MM.1S (cell line): Measurements from ENCODE around the gene PLA2R1.

Source experiments
- DNase-seq: peaks from one replicate; pipeline ENCODE4 v3.0.0-alpha.2; 2015
- H2AFZ ChIP-seq: fragments of 300-600 bp; sonication (generic); 2 replicates; pipeline ENCODE4 v1.6.0; 2016; ENCODE audit warnings: antibody characterized with exemption, low read length
- H3F3A ChIP-seq: fragments of 300-600 bp; sonication (generic); 2 replicates; pipeline ENCODE4 v1.6.1; 2016; ENCODE audit warnings: mild to moderate bottlenecking, antibody characterized with exemption, low read length, moderate library complexity, mixed read lengths; ENCODE audit not compliant: insufficient read depth
- H3K27ac ChIP-seq: fragments of 300-600 bp; sonication (generic); 2 replicates; pipeline ENCODE4 v1.5.1; 2016; ENCODE audit warnings: mild to moderate bottlenecking, low read length
- H3K27me3 ChIP-seq: fragments of 300-600 bp; sonication (generic); replicated peaks from 2 replicates; pipeline ENCODE4 v1.6.0; 2016; ENCODE audit warnings: low read length; ENCODE audit not compliant: insufficient read depth
- H3K36me3 ChIP-seq: fragments of 300-600 bp; sonication (generic); replicated peaks from 2 replicates; pipeline ENCODE4 v1.6.1; 2016; ENCODE audit warnings: mild to moderate bottlenecking, low read length, mixed read lengths; ENCODE audit not compliant: insufficient read depth
- H3K4me1 ChIP-seq: fragments of 300-600 bp; sonication (generic); 2 replicates; pipeline ENCODE4 v1.6.1; 2016; ENCODE audit warnings: low read length, mixed read lengths
- H3K4me2 ChIP-seq: fragments of 300-600 bp; sonication (generic); 2 replicates; pipeline ENCODE4 v1.6.0; 2016; ENCODE audit warnings: low read depth, low read length
- H3K4me3 ChIP-seq: fragments of 300-600 bp; sonication (generic); 2 replicates; pipeline ENCODE4 v1.5.1; 2016; ENCODE audit warnings: low read length, mixed read lengths
- H3K79me2 ChIP-seq: fragments of 300-600 bp; sonication (generic); 2 replicates; pipeline ENCODE4 v1.6.1; 2016; ENCODE audit warnings: mixed run types, low read length, mixed read lengths
- H3K9ac ChIP-seq: fragments of 300-600 bp; sonication (generic); 2 replicates; pipeline ENCODE4 v1.6.1; 2016; ENCODE audit warnings: low read length, mixed read lengths
- H3K9me2 ChIP-seq: fragments of 300-600 bp; sonication (generic); replicated peaks from 2 replicates; pipeline ENCODE4 v1.6.1; 2016; ENCODE audit warnings: mild to moderate bottlenecking, low read length, mixed read lengths; ENCODE audit not compliant: insufficient read depth
- H3K9me3 ChIP-seq: fragments of 300-600 bp; sonication (generic); replicated peaks from 2 replicates; pipeline ENCODE4 v1.6.1; 2016; ENCODE audit warnings: mild to moderate bottlenecking, low read length, mixed read lengths; ENCODE audit not compliant: insufficient read depth
- H4K20me1 ChIP-seq: fragments of 300-600 bp; sonication (generic); 2 replicates; pipeline ENCODE4 v1.6.1; 2016; ENCODE audit warnings: mild to moderate bottlenecking, low read length, moderate library complexity, mixed read lengths; ENCODE audit not compliant: insufficient read depth
- EZH2 ChIP-seq: fragments of 300-600 bp; sonication (generic); optimal IDR thresholded peaks from 2 replicates; pipeline ENCODE3; 2017; ENCODE audit warnings: low read depth, mild to moderate bottlenecking, antibody characterized with exemption, low read length, mixed read lengths
- EZH2phosphoT487 ChIP-seq: fragments of 300-600 bp; sonication (generic); IDR thresholded peaks from 2 replicates; pipeline ENCODE4 v1.6.1; 2018; ENCODE audit warnings: antibody characterized with exemption, low read length
- TF ChIP-seq, protein P1 (sequence below): fragments of 300-600 bp; sonication (generic); IDR thresholded peaks from 2 replicates; pipeline ENCODE4 v1.5.1; 2016; ENCODE audit warnings: antibody characterized with exemption, low read length, mixed read lengths

Gene PLA2R1

DNA sequence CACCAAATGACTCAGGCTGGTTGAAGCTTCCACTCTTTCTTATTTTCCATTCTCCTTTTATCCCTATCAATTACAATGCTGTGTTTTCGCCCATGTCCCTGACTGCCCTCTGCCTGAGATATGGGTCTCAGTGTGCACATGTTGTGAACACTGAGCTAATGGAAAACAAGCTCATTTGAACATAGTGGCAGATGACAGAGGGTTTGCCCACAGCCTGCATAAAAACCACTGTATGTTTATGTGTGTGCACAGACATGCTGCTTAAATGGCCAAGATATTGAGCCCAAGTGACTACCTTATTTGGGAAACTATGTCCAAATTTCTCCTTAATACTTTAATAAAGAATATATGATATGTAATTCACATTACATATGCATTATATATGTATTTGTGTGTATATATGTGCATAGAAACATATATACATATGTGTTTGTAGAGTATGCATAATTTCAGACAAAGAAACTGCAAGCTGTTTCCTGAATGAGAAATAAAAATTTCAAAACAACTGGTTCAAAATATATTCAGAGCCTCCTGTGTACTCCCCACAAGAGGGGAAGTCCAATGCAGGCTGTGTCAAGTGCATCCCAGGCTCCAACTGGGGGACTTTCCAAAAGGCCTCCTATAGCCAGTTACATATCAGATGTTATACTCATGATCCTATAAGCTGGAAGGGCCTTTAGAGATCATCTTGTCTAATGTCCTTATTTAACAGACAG, 171.7 kb downstream of the PLA2R1 start:
- peaks cover 5% of the 10 kb centered on the region for H3K36me3 ChIP-seq
- no peak overlapping the region for H2AFZ ChIP-seq
- peak; percentile 91 for DNase-seq
- peak overlapping the region; percentile 37 for H3K9ac ChIP-seq
- H3K9me2 ChIP-seq, result no peaks in the 10 kb centered on the region
- H3K4me2 ChIP-seq, result peak overlapping the region; percentile 30
- peak overlapping the region; percentile 93 for H3K27ac ChIP-seq
- TF ChIP-seq EZH2phosphoT487, result no peak
- TF ChIP-seq, protein P1, sequence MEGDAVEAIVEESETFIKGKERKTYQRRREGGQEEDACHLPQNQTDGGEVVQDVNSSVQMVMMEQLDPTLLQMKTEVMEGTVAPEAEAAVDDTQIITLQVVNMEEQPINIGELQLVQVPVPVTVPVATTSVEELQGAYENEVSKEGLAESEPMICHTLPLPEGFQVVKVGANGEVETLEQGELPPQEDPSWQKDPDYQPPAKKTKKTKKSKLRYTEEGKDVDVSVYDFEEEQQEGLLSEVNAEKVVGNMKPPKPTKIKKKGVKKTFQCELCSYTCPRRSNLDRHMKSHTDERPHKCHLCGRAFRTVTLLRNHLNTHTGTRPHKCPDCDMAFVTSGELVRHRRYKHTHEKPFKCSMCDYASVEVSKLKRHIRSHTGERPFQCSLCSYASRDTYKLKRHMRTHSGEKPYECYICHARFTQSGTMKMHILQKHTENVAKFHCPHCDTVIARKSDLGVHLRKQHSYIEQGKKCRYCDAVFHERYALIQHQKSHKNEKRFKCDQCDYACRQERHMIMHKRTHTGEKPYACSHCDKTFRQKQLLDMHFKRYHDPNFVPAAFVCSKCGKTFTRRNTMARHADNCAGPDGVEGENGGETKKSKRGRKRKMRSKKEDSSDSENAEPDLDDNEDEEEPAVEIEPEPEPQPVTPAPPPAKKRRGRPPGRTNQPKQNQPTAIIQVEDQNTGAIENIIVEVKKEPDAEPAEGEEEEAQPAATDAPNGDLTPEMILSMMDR, result no peak
- TF ChIP-seq EZH2, result no peak
- H4K20me1 ChIP-seq, result no peaks in the 10 kb centered on the region
- no peak overlapping the region for H3K4me3 ChIP-seq
- H3F3A ChIP-seq, result peaks cover 19% of the 10 kb centered on the region
- H3K79me2 ChIP-seq, result no peaks in the 10 kb centered on the region
- peaks cover 44% of the 10 kb centered on the region for H3K4me1 ChIP-seq
- H3K9me3 ChIP-seq, result no peaks in the 10 kb centered on the region
- H3K27me3 ChIP-seq, result no peaks in the 10 kb centered on the region

DNA sequence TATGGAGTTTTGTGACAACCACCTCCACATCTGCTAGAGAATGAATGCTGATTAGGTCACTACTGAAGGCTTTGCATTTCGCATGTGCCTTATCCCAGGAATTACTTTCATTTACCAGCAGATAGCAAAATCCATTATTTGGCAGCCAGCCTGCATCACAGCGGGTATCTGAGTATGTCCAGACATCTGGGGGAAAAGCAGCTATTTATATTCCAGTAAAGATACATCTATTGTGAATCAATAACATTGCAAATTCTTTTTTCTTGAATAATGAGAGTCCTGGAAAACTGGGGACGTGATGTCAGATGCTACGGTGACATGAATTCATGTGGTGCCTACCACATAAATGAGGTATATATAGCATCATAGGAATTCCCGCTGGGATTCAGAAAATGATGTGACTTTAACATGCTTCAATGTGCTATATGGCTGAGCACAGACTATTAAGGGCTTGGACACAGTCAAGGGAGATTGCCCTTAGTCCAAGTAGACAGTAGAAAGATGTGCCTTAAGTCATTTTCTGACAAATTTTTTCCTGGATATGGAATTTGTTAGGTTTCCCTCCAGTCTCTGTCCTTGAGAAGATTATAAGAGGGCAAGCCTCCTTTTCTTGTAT, 180.2 kb downstream of the PLA2R1 start:
- no peak for DNase-seq
- Histone ChIP-seq H3K27ac (no peak overlapping the region), H3K9me2 (no peaks in the 10 kb centered on the region), H3K9ac (no peak overlapping the region), H2AFZ (no peak overlapping the region), H3F3A (no peaks in the 10 kb centered on the region), H3K79me2 (no peaks in the 10 kb centered on the region), H3K4me3 (no peak overlapping the region), H3K4me1 (no peaks in the 10 kb centered on the region), H4K20me1 (no peaks in the 10 kb centered on the region), H3K27me3 (no peaks in the 10 kb centered on the region), H3K9me3 (no peaks in the 10 kb centered on the region), H3K4me2 (no peak overlapping the region), H3K36me3 (peaks cover 11% of the 10 kb centered on the region)
- TF ChIP-seq, protein P1, result no peak
- TF ChIP-seq EZH2phosphoT487, result no peak
- no peak for TF ChIP-seq EZH2
